Activated CD8-positive, alpha-beta memory T cell treated with anti-CD3 and anti-CD28 coated beads, Interleukin-2, amount 50 U/mL, for 24 hours (primary cell): ENCODE results near the gene GRIN3A.
"Not testable (repeated sequence)": the region's sequence is repeated elsewhere in the genome, so short reads cannot be mapped to it uniquely, and the experiment has no call there.

Experiments
- DNase-seq: peaks from one replicate; pipeline ENCODE4 v3.0.0-alpha.2; 2020; ENCODE audit errors: extremely low read depth

The GRIN3A gene

GRCh38 chr9:101579711-101580545 is 158.5 kb downstream of the GRIN3A start:
- DNase-seq, result no peak

GRCh38 chr9:101578378-101578777 is 160.1 kb downstream of the GRIN3A start:
- no peak for DNase-seq

- no peak for DNase-seq
These were observed 163.6 kb downstream of the GRIN3A start for GRCh38 chr9:101574731-101575333.

GRCh38 chr9:101572316-101572715 is 166.1 kb downstream of the GRIN3A start:
- DNase-seq, result no peak

- no peak for DNase-seq
These were observed 167.3 kb downstream of the GRIN3A start for GRCh38 chr9:101571114-101571513.

- DNase-seq, result no peak
These were observed 168.5 kb downstream of the GRIN3A start for GRCh38 chr9:101569741-101570501.

- no peak for DNase-seq
These were observed 170.6 kb downstream of the GRIN3A start for GRCh38 chr9:101567725-101568350.

GRCh38 chr9:101566904-101567724 is 171.3 kb downstream of the GRIN3A start:
- no peak for DNase-seq

GRCh38 chr9:101564252-101564651 is 174.2 kb downstream of the GRIN3A start:
- DNase-seq, result no peak

GRCh38 chr9:101562966-101563365 is 175.5 kb downstream of the GRIN3A start:
- no peak for DNase-seq

GRCh38 chr9:101561740-101562139 is 176.7 kb downstream of the GRIN3A start:
- no peak for DNase-seq

GRCh38 chr9:101549472-101550098 is 188.9 kb downstream of the GRIN3A start:
- not testable (repeated sequence) for DNase-seq

- DNase-seq, result no peak
These were observed 195.2 kb downstream of the GRIN3A start for GRCh38 chr9:101543098-101543735.

- DNase-seq, result no peak
These were observed 198.4 kb downstream of the GRIN3A start for GRCh38 chr9:101540069-101540468.

- DNase-seq, result no peak
These were observed 201.5 kb downstream of the GRIN3A start for GRCh38 chr9:101536938-101537337.

GRCh38 chr9:101536351-101536750 is 202.1 kb downstream of the GRIN3A start:
- DNase-seq, result no peak

- DNase-seq, result peak; percentile 99
These were observed 204.9 kb downstream of the GRIN3A start, which contains the start of gene RNF20 for GRCh38 chr9:101533334-101534204. TSS of gene RNF20 (plus strand) at chr9:101533853. CDS start at chr9:101535424, 1,571 bp downstream.

- DNase-seq, result peak; percentile 48
These were observed 208.3 kb downstream of the GRIN3A start for GRCh38 chr9:101530076-101530711.

- DNase-seq, result no peak
These were observed 210.4 kb downstream of the GRIN3A start for GRCh38 chr9:101528015-101528414.
